Gastroesophageal sphincter (tissue), 3 donors: ENCODE measurements around the gene AQP12B.
"Not testable (repeated sequence)": the region's sequence is repeated elsewhere in the genome, so short reads cannot be mapped to it uniquely, and the experiment has no call there.

Experiments
- EP300 ChIP-seq: sonication (generic); formaldehyde crosslinking; IDR thresholded peaks from one replicate; pipeline ENCODE4 v1.6.1; 2017; ENCODE audit warnings: antibody characterized with exemption, mild to moderate bottlenecking
- POLR2A ChIP-seq, 2 donors: fragments of 450-650 bp; IDR thresholded peaks; one replicate each; pipeline ENCODE4 v1.6.1; 2017; ENCODE audit warnings: antibody characterized with exemption in 2 of 2, mild to moderate bottlenecking in 2 of 2, moderate library complexity in 1 of 2
- POLR2AphosphoS5 ChIP-seq: sonication (generic); formaldehyde crosslinking; IDR thresholded peaks from one replicate; pipeline ENCODE4 v1.6.1; 2017; ENCODE audit warnings: antibody characterized with exemption
- TF ChIP-seq, protein P1 (sequence below), 4 experiments: fragments of 200-600 bp in 2 of 4; fragments of 450-650 bp in 2 of 4; sonication (generic) in 1 of 4; IDR thresholded peaks; one replicate each; pipeline ENCODE4 v1.5.1; 2017 to 2019; ENCODE audit warnings: antibody characterized with exemption in 4 of 4, mild to moderate bottlenecking in 2 of 4, moderate library complexity in 2 of 4

- TF ChIP-seq, protein P1, sequence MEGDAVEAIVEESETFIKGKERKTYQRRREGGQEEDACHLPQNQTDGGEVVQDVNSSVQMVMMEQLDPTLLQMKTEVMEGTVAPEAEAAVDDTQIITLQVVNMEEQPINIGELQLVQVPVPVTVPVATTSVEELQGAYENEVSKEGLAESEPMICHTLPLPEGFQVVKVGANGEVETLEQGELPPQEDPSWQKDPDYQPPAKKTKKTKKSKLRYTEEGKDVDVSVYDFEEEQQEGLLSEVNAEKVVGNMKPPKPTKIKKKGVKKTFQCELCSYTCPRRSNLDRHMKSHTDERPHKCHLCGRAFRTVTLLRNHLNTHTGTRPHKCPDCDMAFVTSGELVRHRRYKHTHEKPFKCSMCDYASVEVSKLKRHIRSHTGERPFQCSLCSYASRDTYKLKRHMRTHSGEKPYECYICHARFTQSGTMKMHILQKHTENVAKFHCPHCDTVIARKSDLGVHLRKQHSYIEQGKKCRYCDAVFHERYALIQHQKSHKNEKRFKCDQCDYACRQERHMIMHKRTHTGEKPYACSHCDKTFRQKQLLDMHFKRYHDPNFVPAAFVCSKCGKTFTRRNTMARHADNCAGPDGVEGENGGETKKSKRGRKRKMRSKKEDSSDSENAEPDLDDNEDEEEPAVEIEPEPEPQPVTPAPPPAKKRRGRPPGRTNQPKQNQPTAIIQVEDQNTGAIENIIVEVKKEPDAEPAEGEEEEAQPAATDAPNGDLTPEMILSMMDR (IDR thresholded peaks at IDR 0.05): not testable (repeated sequence)
- not testable (repeated sequence) for TF ChIP-seq POLR2AphosphoS5; EP300; POLR2A (IDR thresholded peaks at IDR 0.05)
These were observed 13.8 kb upstream of the AQP12B start for GRCh38 chr2:240696469-240696868.
